Measurements from ENCODE around the gene TSBP1. TPM values are rescaled to one million over a fixed set of nuclear protein-coding genes. Genes with fewer than 3 reads are reported as not detected.

Gene TSBP1
- total RNA-seq, 1 experiment from 2014 or later = not detected

DNA sequence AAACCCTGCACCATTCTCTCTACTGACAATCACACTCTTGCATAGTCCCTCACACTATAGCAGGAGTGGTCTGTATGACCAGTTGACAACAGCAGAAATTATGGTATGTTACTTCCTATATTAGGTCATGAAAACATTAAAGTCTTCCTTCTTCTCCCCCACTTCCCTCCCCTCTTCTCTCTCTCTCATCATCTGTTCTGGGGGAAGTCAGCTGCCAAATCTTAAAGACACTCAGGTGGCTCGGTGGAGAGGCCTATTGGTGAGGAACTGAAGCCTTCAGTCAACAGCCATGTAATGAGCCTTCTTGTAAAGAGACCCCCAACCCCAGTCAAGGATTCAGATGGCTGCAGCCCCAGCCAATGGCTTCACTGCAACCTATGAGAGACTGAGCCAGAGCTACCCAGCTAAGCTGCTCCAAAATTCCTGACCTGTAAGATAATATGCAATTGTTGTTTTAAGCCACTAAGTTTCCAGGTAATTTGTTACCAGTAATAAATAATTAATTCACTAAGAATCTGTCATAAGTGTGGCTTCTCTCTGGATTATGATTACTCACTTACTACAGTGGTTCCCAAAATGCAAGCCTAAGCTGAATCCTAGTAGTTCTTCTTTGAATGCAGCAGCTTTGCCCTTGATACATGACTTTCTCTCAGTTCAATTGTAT lies 11.2 kb upstream of the TSBP1 start:
- no peak for DNase-seq

More for the DNA sequence above, 11.2 kb upstream of the TSBP1 start:
- Histone ChIP-seq H3K79me1 (ENCODE audit: insufficient read depth, low read depth, low read length, poor library complexity, severe bottlenecking) (no peaks in the 10 kb centered on the region), H4K8ac (replicated peaks; ENCODE audit: insufficient read length, low read depth, low read length) (no peak overlapping the region), H3K9ac (ENCODE audit: extremely low read depth, insufficient read length, low read length) (no peak overlapping the region), H2AK5ac (ENCODE audit: insufficient read length, low read length) (no peak overlapping the region), H3K4ac (ENCODE audit: low read depth, low read length) (no peak overlapping the region), H3K4me1 (ENCODE audit: insufficient read depth, low read length) (no peaks in the 10 kb centered on the region), H4K20me1 (ENCODE audit: control insufficient read depth, insufficient read depth, insufficient read length) (no peaks in the 10 kb centered on the region), H3K79me2 (ENCODE audit: insufficient read depth, low read length) (no peaks in the 10 kb centered on the region), H3K27me3 (ENCODE audit: insufficient read depth, low read length) (no peaks in the 10 kb centered on the region), H3K18ac (ENCODE audit: insufficient read length, low read depth, low read length) (no peak overlapping the region), H3K23ac (ENCODE audit: insufficient read length, low read depth, low read length) (no peak overlapping the region), H2AFZ (ENCODE audit: low read length) (no peak overlapping the region), H4K5ac (ENCODE audit: insufficient read length, low read depth, low read length) (no peak overlapping the region), H2BK120ac (ENCODE audit: low read depth, low read length, poor library complexity, severe bottlenecking) (no peak overlapping the region), H2BK5ac (ENCODE audit: insufficient read length, low read length) (no peak overlapping the region), H2BK12ac (ENCODE audit: insufficient read length, low read depth, low read length) (no peak overlapping the region), H3K9me3 (ENCODE audit: control insufficient read depth, low read depth, low read length) (no peaks in the 10 kb centered on the region), H3K14ac (ENCODE audit: insufficient read depth, low read length) (no peak overlapping the region), H3K23me2 (ENCODE audit: insufficient read length, low read depth, low read length, poor library complexity, severe bottlenecking) (no peaks in the 10 kb centered on the region), H2BK20ac (ENCODE audit: low read depth, low read length, poor library complexity, severe bottlenecking) (no peak overlapping the region), H3K4me2 (ENCODE audit: insufficient read depth, insufficient read length, low read length) (no peak overlapping the region), H3T11ph (ENCODE audit: low read length) (no peak overlapping the region), H3K27ac (ENCODE audit: insufficient read length, low read depth, low read length) (no peak overlapping the region), H3K56ac (ENCODE audit: insufficient read length, low read depth, low read length) (no peak overlapping the region), H2BK15ac (ENCODE audit: low read depth, low read length) (no peak overlapping the region), H4K91ac (ENCODE audit: insufficient read length, low read depth, low read length) (no peak overlapping the region)
- H3K36me3 Mint-ChIP-seq (ENCODE audit: insufficient read depth in 1 of 3, low read depth in 3 of 3) = 0 out of 7 replicates have a peak, but pooled peaks cover 0 to 2% (median 0%) of the 10 kb centered on the region in 3 experiments
- no peaks in the 10 kb centered on the region for H3K4me1 Mint-ChIP-seq
- no peak overlapping the region for H3K4me3 Mint-ChIP-seq
- H3K27ac Mint-ChIP-seq = no peak overlapping the region
- H3K27me3 Mint-ChIP-seq (ENCODE audit: low read depth) = no peaks in the 10 kb centered on the region; the same call in none of the 2 replicates
- no CpG with 5 or more reads among the region's 1 CpG for WGBS (ENCODE audit: extremely low coverage, insufficient read length, low lambda C conversion rate)
- peaks cover 4 to 12% of the 10 kb centered on the region in 2 experiments; a peak in 2 of 5 replicates for H3K9me3 Mint-ChIP-seq
- TF ChIP-seq, protein P1, sequence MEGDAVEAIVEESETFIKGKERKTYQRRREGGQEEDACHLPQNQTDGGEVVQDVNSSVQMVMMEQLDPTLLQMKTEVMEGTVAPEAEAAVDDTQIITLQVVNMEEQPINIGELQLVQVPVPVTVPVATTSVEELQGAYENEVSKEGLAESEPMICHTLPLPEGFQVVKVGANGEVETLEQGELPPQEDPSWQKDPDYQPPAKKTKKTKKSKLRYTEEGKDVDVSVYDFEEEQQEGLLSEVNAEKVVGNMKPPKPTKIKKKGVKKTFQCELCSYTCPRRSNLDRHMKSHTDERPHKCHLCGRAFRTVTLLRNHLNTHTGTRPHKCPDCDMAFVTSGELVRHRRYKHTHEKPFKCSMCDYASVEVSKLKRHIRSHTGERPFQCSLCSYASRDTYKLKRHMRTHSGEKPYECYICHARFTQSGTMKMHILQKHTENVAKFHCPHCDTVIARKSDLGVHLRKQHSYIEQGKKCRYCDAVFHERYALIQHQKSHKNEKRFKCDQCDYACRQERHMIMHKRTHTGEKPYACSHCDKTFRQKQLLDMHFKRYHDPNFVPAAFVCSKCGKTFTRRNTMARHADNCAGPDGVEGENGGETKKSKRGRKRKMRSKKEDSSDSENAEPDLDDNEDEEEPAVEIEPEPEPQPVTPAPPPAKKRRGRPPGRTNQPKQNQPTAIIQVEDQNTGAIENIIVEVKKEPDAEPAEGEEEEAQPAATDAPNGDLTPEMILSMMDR (conservative IDR thresholded peaks at IDR 0.05) = no peak

All from H9 (cell line).